ENCODE results near the gene LRRFIP2.

LRRFIP2 gene

DNA sequence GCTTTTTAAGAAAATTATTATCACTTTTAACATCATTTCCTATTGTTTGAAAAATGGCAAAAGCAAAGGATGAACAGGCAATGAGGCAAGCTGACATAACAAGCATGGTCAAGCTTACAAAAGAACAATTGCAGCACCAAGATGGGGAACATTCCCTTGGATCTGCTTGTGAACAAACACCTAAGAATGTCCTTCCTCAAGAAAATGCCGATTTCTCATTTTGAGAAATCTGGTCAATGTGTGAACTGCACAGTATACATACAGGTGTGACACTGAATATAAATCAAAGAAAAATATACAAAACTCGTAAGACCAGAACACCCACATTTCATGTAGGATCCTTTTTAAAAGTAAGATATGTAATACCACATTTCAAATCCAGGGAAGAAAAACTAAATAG, 58.9 kb downstream of the LRRFIP2 start (continued):
- TF ChIP-seq, protein P1, sequence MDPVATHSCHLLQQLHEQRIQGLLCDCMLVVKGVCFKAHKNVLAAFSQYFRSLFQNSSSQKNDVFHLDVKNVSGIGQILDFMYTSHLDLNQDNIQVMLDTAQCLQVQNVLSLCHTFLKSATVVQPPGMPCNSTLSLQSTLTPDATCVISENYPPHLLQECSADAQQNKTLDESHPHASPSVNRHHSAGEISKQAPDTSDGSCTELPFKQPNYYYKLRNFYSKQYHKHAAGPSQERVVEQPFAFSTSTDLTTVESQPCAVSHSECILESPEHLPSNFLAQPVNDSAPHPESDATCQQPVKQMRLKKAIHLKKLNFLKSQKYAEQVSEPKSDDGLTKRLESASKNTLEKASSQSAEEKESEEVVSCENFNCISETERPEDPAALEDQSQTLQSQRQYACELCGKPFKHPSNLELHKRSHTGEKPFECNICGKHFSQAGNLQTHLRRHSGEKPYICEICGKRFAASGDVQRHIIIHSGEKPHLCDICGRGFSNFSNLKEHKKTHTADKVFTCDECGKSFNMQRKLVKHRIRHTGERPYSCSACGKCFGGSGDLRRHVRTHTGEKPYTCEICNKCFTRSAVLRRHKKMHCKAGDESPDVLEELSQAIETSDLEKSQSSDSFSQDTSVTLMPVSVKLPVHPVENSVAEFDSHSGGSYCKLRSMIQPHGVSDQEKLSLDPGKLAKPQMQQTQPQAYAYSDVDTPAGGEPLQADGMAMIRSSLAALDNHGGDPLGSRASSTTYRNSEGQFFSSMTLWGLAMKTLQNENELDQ (tag by site-specific recombination; IDR thresholded peaks at IDR 0.05; ENCODE audit: low read depth): no peak

DNA sequence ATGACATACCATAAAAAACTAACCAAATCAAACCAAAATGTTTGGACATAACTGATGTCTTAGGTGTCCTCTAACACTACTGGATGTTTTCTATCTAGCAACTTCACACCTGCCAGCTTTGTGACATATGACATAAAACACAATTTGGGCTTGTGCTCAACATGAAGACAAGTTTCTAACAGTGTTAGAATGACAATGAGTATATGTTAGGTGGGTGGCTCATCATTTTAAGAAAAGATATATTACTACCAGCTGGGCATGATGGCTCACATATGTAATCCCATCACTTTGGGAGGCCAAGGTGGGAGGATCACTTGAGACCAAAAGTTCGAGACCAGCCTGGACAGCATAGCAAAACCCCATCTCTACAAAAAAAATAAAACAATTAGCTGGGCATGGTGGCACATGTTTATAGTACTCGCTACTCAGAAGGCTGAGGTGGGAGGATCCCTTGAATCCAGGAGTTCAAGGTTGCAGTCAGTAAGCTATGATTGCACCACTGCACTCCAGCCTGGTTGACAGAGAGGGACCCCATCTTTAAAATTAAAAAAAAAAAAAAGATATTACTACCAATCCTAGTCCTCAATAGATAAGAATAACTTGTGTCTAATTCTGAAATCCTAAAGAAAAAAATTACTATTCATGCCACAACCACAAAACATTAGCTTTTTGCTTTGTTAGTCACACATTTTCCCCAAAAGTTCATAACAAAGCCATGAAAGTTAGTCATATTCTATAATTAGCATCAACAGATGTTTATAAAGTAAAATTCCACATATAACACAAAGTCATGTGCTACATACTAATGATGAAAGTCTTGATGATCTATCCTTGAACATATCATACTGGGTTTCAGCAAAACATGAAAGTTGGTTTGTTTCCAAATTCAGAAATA, 59.9 kb downstream of the LRRFIP2 start:
- ChIA-PET CTCF (interaction anchor here (0.6 kb wide), 1 partner anchor 28 kb away, joined by 3 read pairs; no protein-coding TSS in a partner anchor), POLR2A (no interaction called here)
- no peak overlapping the region for H3K27ac ChIP-seq (ENCODE audit: extremely low read depth, low read depth, low read length)

DNA sequence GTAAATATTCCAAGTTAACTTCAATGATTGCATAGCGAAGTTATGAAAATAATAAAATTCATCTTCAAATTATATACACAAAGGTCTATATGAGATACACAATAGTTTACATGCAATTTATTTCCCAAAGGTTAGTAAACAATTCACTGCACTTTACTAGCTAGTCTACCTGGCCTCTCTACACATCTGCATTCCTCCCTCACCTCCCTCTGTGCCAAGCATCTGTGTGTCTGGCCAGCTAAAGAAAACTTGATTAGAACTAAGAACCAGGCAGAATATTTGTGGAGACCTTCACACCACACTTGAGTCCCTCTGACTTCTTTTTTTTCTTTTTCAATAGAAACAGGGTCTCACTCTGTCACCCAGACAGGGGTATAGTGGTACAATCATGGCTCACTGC, 61.4 kb downstream of the LRRFIP2 start:
- no peaks in the 10 kb centered on the region for H3K9me3 ChIP-seq (ENCODE audit: control insufficient read depth, insufficient read depth, low read depth, low read length)
- CTCF ChIA-PET: no interaction called here

More for the DNA sequence above, 59.9 kb downstream of the LRRFIP2 start:
- no peaks in the 10 kb centered on the region for H3K9me3 ChIP-seq (ENCODE audit: control insufficient read depth, insufficient read depth, low read depth, low read length)
- TF ChIP-seq ZNF394 (tag by site-specific recombination; IDR thresholded peaks at IDR 0.05; ENCODE audit: borderline replicate concordance) (no peak), ZNF335 (tag by site-specific recombination; conservative IDR thresholded peaks at IDR 0.05) (no peak), REPIN1 (tag by site-specific recombination; IDR thresholded peaks at IDR 0.05; ENCODE audit: low read depth) (no peak)
- TF ChIP-seq, protein P2, sequence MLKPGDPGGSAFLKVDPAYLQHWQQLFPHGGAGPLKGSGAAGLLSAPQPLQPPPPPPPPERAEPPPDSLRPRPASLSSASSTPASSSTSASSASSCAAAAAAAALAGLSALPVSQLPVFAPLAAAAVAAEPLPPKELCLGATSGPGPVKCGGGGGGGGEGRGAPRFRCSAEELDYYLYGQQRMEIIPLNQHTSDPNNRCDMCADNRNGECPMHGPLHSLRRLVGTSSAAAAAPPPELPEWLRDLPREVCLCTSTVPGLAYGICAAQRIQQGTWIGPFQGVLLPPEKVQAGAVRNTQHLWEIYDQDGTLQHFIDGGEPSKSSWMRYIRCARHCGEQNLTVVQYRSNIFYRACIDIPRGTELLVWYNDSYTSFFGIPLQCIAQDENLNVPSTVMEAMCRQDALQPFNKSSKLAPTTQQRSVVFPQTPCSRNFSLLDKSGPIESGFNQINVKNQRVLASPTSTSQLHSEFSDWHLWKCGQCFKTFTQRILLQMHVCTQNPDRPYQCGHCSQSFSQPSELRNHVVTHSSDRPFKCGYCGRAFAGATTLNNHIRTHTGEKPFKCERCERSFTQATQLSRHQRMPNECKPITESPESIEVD (tag by site-specific recombination; IDR thresholded peaks at IDR 0.05): no peak
- peaks cover 2% of the 10 kb centered on the region; the same call in 1 of the 2 replicates for H3K4me1 ChIP-seq (ENCODE audit: control insufficient read depth, insufficient read depth, low read length)
- H3K4me3 ChIP-seq (ENCODE audit: low read depth, low read length): no peak overlapping the region
- no peaks in the 10 kb centered on the region for H3K36me3 ChIP-seq (ENCODE audit: control insufficient read depth in 2 of 2, insufficient read depth in 1 of 2, low read length in 2 of 2)

DNA sequence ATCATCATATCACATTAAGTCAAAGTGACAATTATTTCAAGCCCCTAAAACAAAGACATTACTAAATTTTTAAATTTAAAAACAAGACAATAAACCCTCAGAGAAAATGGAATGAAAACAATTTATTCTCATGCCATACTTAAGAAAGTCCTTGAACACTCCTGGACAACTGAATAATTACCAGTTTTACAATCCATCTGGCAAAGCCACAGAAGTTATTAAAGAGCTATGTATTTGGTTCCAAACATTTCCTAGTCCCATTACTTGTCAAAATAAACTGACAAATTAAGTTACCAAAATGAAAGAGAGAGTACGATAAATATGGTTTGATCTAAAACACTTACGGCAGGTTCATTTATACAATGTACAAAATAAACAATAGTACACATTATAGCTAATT, 63.2 kb downstream of the LRRFIP2 start:
- Histone ChIP-seq H3K9me3 (ENCODE audit: control insufficient read depth, insufficient read depth, low read depth, low read length) (no peaks in the 10 kb centered on the region), H3K36me3 (ENCODE audit: control insufficient read depth in 2 of 2, insufficient read depth in 1 of 2, low read length in 2 of 2) (no peaks in the 10 kb centered on the region), H3K27ac (ENCODE audit: extremely low read depth, low read depth, low read length) (no peak overlapping the region), H3K4me3 (ENCODE audit: low read depth, low read length) (no peak overlapping the region), H3K4me1 (ENCODE audit: control insufficient read depth, insufficient read depth, low read length) (peaks cover 2% of the 10 kb centered on the region; the same call in 1 of the 2 replicates)
- TF ChIP-seq, protein P2 (tag by site-specific recombination; IDR thresholded peaks at IDR 0.05): peak; percentile 53
- TF ChIP-seq ZNF843 (tag by site-specific recombination; IDR thresholded peaks at IDR 0.05): 0 out of 2 replicates have a peak, but pooled peaks have one; percentile 29
- TF ChIP-seq IKZF3 (tag by site-specific recombination; IDR thresholded peaks at IDR 0.05): no peak
- ChIA-PET CTCF (no interaction called here), POLR2A (no interaction called here)

More for the DNA sequence above, 61.4 kb downstream of the LRRFIP2 start:
- TF ChIP-seq ZNF24 (tag by site-specific recombination; IDR thresholded peaks at IDR 0.05) (no peak), ZNF658 (tag by site-specific recombination; IDR thresholded peaks at IDR 0.05) (no peak), ZNF140 (tag by site-specific recombination; IDR thresholded peaks at IDR 0.05) (no peak), ZNF561 (tag by site-specific recombination; IDR thresholded peaks at IDR 0.05; ENCODE audit: borderline replicate concordance) (no peak), ZNF664 (tag by site-specific recombination; IDR thresholded peaks at IDR 0.05) (no peak), PRDM1 (tag by site-specific recombination; IDR thresholded peaks at IDR 0.05) (no peak)
- POLR2A ChIA-PET: no interaction called here
- Histone ChIP-seq H3K36me3 (ENCODE audit: control insufficient read depth in 2 of 2, insufficient read depth in 1 of 2, low read length in 2 of 2) (no peaks in the 10 kb centered on the region), H3K27ac (ENCODE audit: extremely low read depth, low read depth, low read length) (no peak overlapping the region), H3K4me3 (ENCODE audit: low read depth, low read length) (no peak overlapping the region), H3K4me1 (ENCODE audit: control insufficient read depth, insufficient read depth, low read length) (peaks cover 2% of the 10 kb centered on the region; the same call in 1 of the 2 replicates)

Data from HEK293 (cell line).